Astrocyte of the cerebellum (primary cell): ENCODE data around the gene EMC6.

Source experiments
- DNase-seq: peaks from one replicate; pipeline ENCODE4 v3.0.0-alpha.2; 2011; ENCODE audit warnings: low read depth
- H3K4me3 ChIP-seq: 2 replicates; pipeline ENCODE4 v1.5.1; 2011; ENCODE audit warnings: mild to moderate bottlenecking, low read depth, low read length, moderate library complexity
- CTCF ChIP-seq: IDR thresholded peaks from 2 replicates; pipeline ENCODE4 v1.5.1; 2012; ENCODE audit warnings: low read length, low read depth, moderate library complexity, mild to moderate bottlenecking; ENCODE audit errors: missing control alignments
- in situ Hi-C: cut with HindIII; loops from 2 replicates; pipeline ENCODE4 v1.10.0; 2017; ENCODE audit warnings: low sequenced_read_pairs

Gene EMC6

DNA sequence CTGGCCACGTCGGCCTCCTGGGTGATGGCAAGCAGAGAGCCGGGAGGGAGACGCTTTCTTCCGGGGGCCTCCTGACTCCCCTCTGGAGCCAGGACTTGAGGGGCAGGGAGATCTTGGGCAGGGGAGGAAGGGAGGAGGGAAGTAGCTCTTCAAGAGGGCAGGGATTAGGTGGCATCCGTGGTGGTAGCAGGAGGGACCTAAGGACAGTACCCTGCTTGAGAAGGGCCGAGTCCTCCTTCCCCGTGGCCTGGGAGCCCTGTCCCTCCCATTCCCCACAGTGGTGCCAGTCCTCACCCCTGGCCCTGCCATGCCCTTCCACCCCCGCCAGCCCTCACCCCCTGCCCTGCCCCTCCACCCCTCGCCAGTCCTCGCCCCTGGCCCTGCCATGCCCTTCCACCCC, 12.8 kb upstream of the EMC6 start:
- no peak overlapping the region for H3K4me3 ChIP-seq
- DNase-seq: no peak
- TF ChIP-seq CTCF: no peak
- in situ Hi-C loops: no loop called here

GRCh38 chr17:3656353-3656752, 12.3 kb upstream of the EMC6 start:
- no peak overlapping the region for H3K4me3 ChIP-seq
- in situ Hi-C loops: no loop called here
- DNase-seq: no peak
- no peak for TF ChIP-seq CTCF

DNA sequence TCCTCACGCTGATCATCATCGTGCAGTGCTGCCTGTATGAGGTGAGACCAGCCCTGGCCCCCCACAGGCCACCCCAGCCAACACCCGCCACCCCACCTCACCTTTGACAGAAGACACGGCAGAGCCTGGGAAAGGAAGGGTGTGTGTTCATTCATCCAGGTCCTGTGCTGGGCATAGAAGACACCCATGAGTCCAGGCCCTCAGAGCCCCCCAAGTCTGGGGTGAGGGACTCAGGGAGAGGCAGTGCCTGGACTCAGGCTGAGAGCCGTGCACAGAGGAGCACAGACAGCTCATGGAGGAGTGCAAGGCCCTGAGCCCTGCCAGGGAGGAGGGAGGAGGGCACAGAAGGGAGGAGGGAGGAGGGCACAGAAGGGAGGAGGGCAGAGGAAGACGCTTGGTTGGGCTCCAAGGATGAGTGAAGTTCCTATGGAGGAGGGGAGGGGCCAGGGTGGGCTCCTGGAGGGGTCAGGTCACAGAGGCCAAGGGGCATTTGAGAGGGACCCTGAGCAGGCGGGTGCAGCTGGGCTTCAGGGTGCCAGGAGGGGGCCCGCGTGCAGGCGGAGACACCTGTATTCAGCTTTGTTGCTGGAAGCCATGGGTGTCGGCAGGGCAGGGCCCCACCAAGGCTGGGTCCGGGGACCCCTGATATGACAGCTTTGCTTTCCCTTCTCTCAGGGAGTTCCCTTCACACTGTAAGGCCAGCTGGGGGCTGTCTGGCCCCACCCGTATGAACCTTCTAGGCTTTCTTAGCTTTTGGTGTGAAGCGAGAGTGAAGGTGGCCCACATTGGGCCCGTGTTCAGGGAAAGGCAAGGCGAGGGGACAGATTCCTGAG, 11.6 kb upstream of the EMC6 start:
- no peak overlapping the region for H3K4me3 ChIP-seq
- in situ Hi-C loops: no loop called here
- TF ChIP-seq CTCF: no peak
- no peak for DNase-seq

DNA sequence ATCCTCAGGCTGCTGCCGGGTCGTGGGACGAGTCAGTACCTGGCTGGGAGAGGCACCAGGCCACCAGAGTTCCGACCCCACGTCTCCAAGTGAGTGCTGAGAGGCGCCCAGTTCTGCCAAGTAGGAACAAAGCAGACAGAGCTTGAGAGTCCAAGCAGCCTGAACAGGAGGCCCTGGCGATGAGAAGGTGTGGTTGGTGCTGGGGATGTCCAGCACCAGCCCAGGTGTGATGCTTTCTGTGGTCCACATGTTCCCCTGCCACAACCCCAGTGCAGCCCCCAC, 11.1 kb upstream of the EMC6 start:
- DNase-seq: no peak
- no peak for TF ChIP-seq CTCF

GRCh38 chr17:3657874-3658783, 10.5 kb upstream of the EMC6 start:
- no peak for TF ChIP-seq CTCF
- in situ Hi-C loops: no loop called here
- no peak overlapping the region for H3K4me3 ChIP-seq
- no peak for DNase-seq

More for the DNA sequence above, 11.1 kb upstream of the EMC6 start:
- in situ Hi-C loops: no loop called here
- no peak overlapping the region for H3K4me3 ChIP-seq

- no peak overlapping the region for H3K4me3 ChIP-seq
- DNase-seq: no peak
- in situ Hi-C loops: no loop called here
- TF ChIP-seq CTCF: no peak
These were observed 9.7 kb upstream of the EMC6 start for GRCh38 chr17:3658784-3659449.
